ENCODE measurements around the gene ILDR1. TPM values are rescaled to one million over a fixed set of nuclear protein-coding genes. Genes with fewer than 3 reads are reported as not detected.

The ILDR1 gene
- total and polyA plus RNA-seq, 2 experiments from 2014 or later: 0.66 to 0.97 TPM

DNA sequence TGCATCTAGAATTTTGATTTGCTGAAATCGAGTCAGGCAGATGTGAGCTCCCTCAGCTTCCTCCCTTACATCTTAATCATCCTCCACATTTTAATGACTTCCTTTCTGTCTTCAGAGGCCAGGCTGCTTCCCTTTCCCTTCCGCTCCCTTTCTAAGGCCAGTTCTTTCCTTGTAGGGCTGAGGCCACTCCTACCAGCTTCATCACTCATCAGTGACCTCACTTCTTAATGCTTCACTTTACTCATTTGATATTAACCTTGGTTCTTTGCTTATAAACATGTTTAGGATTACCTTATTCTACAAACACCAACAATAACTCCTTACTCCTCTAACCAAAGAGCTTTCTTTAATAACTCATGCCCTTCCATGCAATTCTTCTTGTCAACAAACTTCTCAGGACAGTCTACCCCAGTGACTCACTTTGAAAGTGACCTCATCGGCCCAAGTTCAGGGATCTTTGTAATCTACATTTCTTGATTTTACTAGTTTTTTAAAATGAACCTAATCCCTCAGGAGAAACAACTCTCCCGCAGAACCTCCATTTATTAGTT lies 23.9 kb downstream of the ILDR1 start:
- Mint-ChIP-seq H3K9me3 (no peaks in the 10 kb centered on the region), H3K36me3 (ENCODE audit: low read depth) (no peaks in the 10 kb centered on the region; the same call in 2 of the 3 replicates), H3K4me3 (no peak overlapping the region), H3K4me1 (peaks cover 20% of the 10 kb centered on the region), H3K27me3 (ENCODE audit: insufficient read depth, low read depth, poor library complexity) (peaks cover 3% of the 10 kb centered on the region), H3K27ac (no peak overlapping the region)
- no peak overlapping the region for H2AFZ ChIP-seq
- TF ChIP-seq STAT1 (IDR thresholded peaks at IDR 0.05; ENCODE audit: unreplicated experiment) (no peak), ZNF331 (CRISPR knock-in tag; IDR thresholded peaks at IDR 0.05; ENCODE audit: low read depth) (no peak), ZNF114 (CRISPR knock-in tag; IDR thresholded peaks at IDR 0.05) (no peak)
- H3K27ac ChIP-seq (ENCODE audit: low read depth): no peak overlapping the region
- H3K4me3 ChIP-seq: no peak overlapping the region
- no peaks in the 10 kb centered on the region for H3F3A ChIP-seq (replicated peaks; ENCODE audit: low read depth)
- no peak overlapping the region for H3K4me2 ChIP-seq
- ATAC-seq (no peak), DNase-seq (ENCODE audit: low spot score) (no peak)
- peaks cover 11% of the 10 kb centered on the region for H3K4me1 ChIP-seq (ENCODE audit: insufficient read depth)
- no peaks in the 10 kb centered on the region for H3K9me2 ChIP-seq (ENCODE audit: insufficient read depth)
- H3K79me2 ChIP-seq (replicated peaks; ENCODE audit: insufficient read depth): no peaks in the 10 kb centered on the region
- no peaks in the 10 kb centered on the region for H4K20me1 ChIP-seq (replicated peaks; ENCODE audit: insufficient read depth)
- no peaks in the 10 kb centered on the region for H3K27me3 ChIP-seq (ENCODE audit: insufficient read depth)
- H3K36me3 ChIP-seq (ENCODE audit: insufficient read depth): no peaks in the 10 kb centered on the region

DNA sequence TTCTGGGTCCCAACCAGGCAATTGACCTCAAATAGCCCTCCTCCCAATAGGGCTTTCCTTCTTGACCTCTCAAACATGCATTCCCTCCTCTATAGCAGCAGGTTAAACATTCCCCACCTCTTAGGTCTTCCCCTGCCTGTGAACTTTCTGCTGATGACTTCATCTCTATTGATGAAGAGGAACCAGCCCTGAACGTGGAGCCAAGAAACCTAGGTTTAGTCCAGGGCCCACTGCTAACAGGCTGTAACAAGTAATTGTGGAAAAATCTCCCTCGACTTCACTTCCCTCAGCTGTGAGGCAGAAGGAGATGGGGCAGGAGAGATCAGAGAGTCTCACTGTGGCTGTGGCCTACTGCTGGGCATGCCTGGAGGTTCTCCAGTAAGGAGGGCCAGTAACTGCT lies 24.7 kb downstream of the ILDR1 start:
- TF ChIP-seq EZH2phosphoT487 (IDR thresholded peaks at IDR 0.05; ENCODE audit: unreplicated experiment) (no peak), CREB1 (CRISPR knock-in tag; IDR thresholded peaks at IDR 0.05; ENCODE audit: low read depth) (no peak), ZNF331 (CRISPR knock-in tag; IDR thresholded peaks at IDR 0.05; ENCODE audit: low read depth) (no peak)
- TF ChIP-seq, protein P1, sequence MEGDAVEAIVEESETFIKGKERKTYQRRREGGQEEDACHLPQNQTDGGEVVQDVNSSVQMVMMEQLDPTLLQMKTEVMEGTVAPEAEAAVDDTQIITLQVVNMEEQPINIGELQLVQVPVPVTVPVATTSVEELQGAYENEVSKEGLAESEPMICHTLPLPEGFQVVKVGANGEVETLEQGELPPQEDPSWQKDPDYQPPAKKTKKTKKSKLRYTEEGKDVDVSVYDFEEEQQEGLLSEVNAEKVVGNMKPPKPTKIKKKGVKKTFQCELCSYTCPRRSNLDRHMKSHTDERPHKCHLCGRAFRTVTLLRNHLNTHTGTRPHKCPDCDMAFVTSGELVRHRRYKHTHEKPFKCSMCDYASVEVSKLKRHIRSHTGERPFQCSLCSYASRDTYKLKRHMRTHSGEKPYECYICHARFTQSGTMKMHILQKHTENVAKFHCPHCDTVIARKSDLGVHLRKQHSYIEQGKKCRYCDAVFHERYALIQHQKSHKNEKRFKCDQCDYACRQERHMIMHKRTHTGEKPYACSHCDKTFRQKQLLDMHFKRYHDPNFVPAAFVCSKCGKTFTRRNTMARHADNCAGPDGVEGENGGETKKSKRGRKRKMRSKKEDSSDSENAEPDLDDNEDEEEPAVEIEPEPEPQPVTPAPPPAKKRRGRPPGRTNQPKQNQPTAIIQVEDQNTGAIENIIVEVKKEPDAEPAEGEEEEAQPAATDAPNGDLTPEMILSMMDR (conservative IDR thresholded peaks at IDR 0.05; ENCODE audit: low read depth in 2 of 2): no peak
- Mint-ChIP-seq H3K9me3 (no peaks in the 10 kb centered on the region), H3K4me3 (no peak overlapping the region), H3K36me3 (ENCODE audit: low read depth) (no peaks in the 10 kb centered on the region; the same call in 2 of the 3 replicates), H3K27ac (no peak overlapping the region), H3K27me3 (ENCODE audit: insufficient read depth, low read depth, poor library complexity) (peaks cover 3% of the 10 kb centered on the region), H3K4me1 (peaks cover 20% of the 10 kb centered on the region)
- H3K27me3 ChIP-seq (ENCODE audit: insufficient read depth): no peaks in the 10 kb centered on the region
- no peak overlapping the region for H3K4me3 ChIP-seq
- no peak overlapping the region for H3K4me2 ChIP-seq
- H3K4me1 ChIP-seq (ENCODE audit: insufficient read depth): peaks cover 11% of the 10 kb centered on the region
- no peaks in the 10 kb centered on the region for H4K20me1 ChIP-seq (replicated peaks; ENCODE audit: insufficient read depth)
- no peaks in the 10 kb centered on the region for H3K9me2 ChIP-seq (ENCODE audit: insufficient read depth)
- ATAC-seq (no peak), DNase-seq (ENCODE audit: low spot score) (no peak)
- no peaks in the 10 kb centered on the region for H3K79me2 ChIP-seq (replicated peaks; ENCODE audit: insufficient read depth)
- no peaks in the 10 kb centered on the region for H3F3A ChIP-seq (replicated peaks; ENCODE audit: low read depth)
- H3K27ac ChIP-seq (ENCODE audit: low read depth): no peak overlapping the region
- no peak overlapping the region for H2AFZ ChIP-seq
- H3K36me3 ChIP-seq (ENCODE audit: insufficient read depth): no peaks in the 10 kb centered on the region

DNA sequence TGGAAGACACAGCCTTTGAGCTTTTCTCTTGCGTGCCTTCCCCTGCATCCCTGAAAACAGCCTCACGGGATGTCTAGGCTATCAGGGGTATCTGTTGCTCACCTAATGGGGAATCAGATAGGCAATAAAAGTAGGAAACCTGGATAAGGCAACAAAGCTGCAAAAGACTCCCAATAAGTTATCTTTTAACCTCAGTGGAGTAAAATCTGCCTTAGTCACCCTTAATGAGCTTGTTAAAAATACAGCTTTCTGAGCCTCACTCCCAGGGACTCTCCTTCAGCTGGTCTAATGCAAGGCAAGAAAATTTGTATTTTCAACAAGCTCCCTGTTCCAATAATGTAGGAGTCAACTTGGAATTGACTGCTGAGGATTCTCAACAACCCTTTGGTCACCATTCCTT lies 25.6 kb downstream of the ILDR1 start:
- Histone ChIP-seq H3K27ac (ENCODE audit: low read depth) (no peak overlapping the region), H3K79me2 (replicated peaks; ENCODE audit: insufficient read depth) (no peaks in the 10 kb centered on the region), H2AFZ (no peak overlapping the region; the same call in 1 of the 2 replicates), H3K36me3 (ENCODE audit: insufficient read depth) (no peaks in the 10 kb centered on the region), H3F3A (replicated peaks; ENCODE audit: low read depth) (no peaks in the 10 kb centered on the region), H3K4me3 (no peak overlapping the region), H3K9me2 (ENCODE audit: insufficient read depth) (no peaks in the 10 kb centered on the region), H3K4me1 (ENCODE audit: insufficient read depth) (peaks cover 11% of the 10 kb centered on the region), H3K27me3 (ENCODE audit: insufficient read depth) (no peaks in the 10 kb centered on the region), H3K4me2 (no peak overlapping the region), H4K20me1 (replicated peaks; ENCODE audit: insufficient read depth) (no peaks in the 10 kb centered on the region)
- no peaks in the 10 kb centered on the region; the same call in 2 of the 3 replicates for H3K36me3 Mint-ChIP-seq (ENCODE audit: low read depth)
- H3K27me3 Mint-ChIP-seq (ENCODE audit: insufficient read depth, low read depth, poor library complexity): peaks cover 3% of the 10 kb centered on the region
- H3K9me3 Mint-ChIP-seq: no peaks in the 10 kb centered on the region
- ATAC-seq (no peak), DNase-seq (ENCODE audit: low spot score) (no peak)
- peaks cover 20% of the 10 kb centered on the region for H3K4me1 Mint-ChIP-seq
- no peak overlapping the region for H3K4me3 Mint-ChIP-seq
- H3K27ac Mint-ChIP-seq: peak overlapping the region; percentile 41; the same call in 1 of the 2 replicates
- no peak for TF ChIP-seq EZH2 (IDR thresholded peaks at IDR 0.05; ENCODE audit: low read depth, unreplicated experiment)
- TF ChIP-seq POLR2AphosphoS5 (IDR thresholded peaks at IDR 0.05; ENCODE audit: low read depth): no peak
- no peak for TF ChIP-seq STAT1 (IDR thresholded peaks at IDR 0.05; ENCODE audit: unreplicated experiment)
- TF ChIP-seq ZNF114 (CRISPR knock-in tag; IDR thresholded peaks at IDR 0.05): no peak
- TF ChIP-seq, protein P2, sequence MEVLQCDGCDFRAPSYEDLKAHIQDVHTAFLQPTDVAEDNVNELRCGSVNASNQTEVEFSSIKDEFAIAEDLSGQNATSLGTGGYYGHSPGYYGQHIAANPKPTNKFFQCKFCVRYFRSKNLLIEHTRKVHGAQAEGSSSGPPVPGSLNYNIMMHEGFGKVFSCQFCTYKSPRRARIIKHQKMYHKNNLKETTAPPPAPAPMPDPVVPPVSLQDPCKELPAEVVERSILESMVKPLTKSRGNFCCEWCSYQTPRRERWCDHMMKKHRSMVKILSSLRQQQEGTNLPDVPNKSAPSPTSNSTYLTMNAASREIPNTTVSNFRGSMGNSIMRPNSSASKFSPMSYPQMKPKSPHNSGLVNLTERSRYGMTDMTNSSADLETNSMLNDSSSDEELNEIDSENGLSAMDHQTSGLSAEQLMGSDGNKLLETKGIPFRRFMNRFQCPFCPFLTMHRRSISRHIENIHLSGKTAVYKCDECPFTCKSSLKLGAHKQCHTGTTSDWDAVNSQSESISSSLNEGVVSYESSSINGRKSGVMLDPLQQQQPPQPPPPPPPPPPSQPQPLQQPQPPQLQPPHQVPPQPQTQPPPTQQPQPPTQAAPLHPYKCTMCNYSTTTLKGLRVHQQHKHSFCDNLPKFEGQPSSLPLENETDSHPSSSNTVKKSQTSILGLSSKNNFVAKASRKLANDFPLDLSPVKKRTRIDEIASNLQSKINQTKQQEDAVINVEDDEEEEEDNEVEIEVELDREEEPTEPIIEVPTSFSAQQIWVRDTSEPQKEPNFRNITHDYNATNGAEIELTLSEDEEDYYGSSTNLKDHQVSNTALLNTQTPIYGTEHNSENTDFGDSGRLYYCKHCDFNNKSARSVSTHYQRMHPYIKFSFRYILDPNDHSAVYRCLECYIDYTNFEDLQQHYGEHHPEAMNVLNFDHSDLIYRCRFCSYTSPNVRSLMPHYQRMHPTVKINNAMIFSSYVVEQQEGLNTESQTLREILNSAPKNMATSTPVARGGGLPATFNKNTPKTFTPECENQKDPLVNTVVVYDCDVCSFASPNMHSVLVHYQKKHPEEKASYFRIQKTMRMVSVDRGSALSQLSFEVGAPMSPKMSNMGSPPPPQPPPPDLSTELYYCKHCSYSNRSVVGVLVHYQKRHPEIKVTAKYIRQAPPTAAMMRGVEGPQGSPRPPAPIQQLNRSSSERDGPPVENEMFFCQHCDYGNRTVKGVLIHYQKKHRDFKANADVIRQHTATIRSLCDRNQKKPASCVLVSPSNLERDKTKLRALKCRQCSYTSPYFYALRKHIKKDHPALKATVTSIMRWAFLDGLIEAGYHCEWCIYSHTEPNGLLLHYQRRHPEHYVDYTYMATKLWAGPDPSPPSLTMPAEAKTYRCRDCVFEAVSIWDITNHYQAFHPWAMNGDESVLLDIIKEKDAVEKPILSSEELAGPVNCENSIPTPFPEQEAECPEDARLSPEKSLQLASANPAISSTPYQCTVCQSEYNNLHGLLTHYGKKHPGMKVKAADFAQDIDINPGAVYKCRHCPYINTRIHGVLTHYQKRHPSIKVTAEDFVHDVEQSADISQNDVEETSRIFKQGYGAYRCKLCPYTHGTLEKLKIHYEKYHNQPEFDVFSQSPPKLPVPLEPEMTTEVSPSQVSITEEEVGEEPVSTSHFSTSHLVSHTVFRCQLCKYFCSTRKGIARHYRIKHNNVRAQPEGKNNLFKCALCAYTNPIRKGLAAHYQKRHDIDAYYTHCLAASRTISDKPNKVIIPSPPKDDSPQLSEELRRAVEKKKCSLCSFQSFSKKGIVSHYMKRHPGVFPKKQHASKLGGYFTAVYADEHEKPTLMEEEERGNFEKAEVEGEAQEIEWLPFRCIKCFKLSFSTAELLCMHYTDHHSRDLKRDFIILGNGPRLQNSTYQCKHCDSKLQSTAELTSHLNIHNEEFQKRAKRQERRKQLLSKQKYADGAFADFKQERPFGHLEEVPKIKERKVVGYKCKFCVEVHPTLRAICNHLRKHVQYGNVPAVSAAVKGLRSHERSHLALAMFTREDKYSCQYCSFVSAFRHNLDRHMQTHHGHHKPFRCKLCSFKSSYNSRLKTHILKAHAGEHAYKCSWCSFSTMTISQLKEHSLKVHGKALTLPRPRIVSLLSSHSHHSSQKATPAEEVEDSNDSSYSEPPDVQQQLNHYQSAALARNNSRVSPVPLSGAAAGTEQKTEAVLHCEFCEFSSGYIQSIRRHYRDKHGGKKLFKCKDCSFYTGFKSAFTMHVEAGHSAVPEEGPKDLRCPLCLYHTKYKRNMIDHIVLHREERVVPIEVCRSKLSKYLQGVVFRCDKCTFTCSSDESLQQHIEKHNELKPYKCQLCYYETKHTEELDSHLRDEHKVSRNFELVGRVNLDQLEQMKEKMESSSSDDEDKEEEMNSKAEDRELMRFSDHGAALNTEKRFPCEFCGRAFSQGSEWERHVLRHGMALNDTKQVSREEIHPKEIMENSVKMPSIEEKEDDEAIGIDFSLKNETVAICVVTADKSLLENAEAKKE (CRISPR knock-in tag; IDR thresholded peaks at IDR 0.05): no peak
